Measurements from ENCODE around the gene KLF6. TPM values are rescaled to one million over a fixed set of nuclear protein-coding genes. Genes with fewer than 3 reads are reported as not detected.

KLF6 gene
- total and polyA plus RNA-seq, 2 of the 4 experiments (the other 2 are of a cell fraction), result 69.0 to 123 TPM

DNA sequence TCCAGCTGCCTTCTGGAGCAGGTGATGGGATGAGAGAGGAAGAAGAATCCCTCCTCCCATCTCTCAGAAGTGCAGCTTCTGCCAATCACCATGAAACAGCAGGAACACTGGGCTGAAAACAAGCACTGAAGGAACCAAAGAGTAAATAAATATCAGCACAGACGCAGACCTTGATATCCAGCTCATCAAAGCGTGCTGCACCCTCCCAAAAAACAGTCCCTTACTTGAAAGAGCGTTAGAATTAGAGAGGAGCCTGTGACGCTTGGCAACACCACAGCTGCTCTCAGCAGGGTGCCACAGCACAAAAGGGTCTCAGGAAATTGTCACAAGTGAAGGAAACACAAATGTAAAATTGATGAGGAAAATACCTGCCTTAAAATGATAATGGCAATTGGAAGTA, 39.5 kb downstream of the KLF6 start:
- Histone ChIP-seq H4K5ac (ENCODE audit: low read depth, low read length) (no peak overlapping the region), H4K8ac (ENCODE audit: low read depth in 2 of 2, low read length in 2 of 2) (no peak overlapping the region), H2BK5ac (ENCODE audit: low read depth, low read length, poor library complexity, severe bottlenecking) (no peak overlapping the region), H3K27ac (ENCODE audit: insufficient read depth, low read length) (no peak overlapping the region), H4K91ac (ENCODE audit: insufficient read depth, low read depth, low read length) (no peak overlapping the region), H3K4me1 (ENCODE audit: control insufficient read depth, insufficient read depth, low read length) (peaks cover 10% of the 10 kb centered on the region), H2BK15ac (ENCODE audit: low read depth, low read length) (no peak overlapping the region), H3K14ac (replicated peaks; ENCODE audit: low read depth, low read length) (no peak overlapping the region), H3K4me2 (ENCODE audit: low read depth, low read length) (no peak overlapping the region), H3K79me1 (ENCODE audit: low read depth in 1 of 2, low read length in 2 of 2) (no peaks in the 10 kb centered on the region; a peak in 1 of 4 replicates), H3K23ac (ENCODE audit: low read depth, low read length) (no peak overlapping the region), H3K36me3 (ENCODE audit: control insufficient read depth, insufficient read depth, low read length) (no peaks in the 10 kb centered on the region), H3K56ac (ENCODE audit: extremely low read depth, insufficient read depth, low read length) (no peak overlapping the region), H4K20me1 (ENCODE audit: insufficient read depth, low read length) (no peaks in the 10 kb centered on the region), H3K9ac (ENCODE audit: low read depth, low read length) (no peak overlapping the region), H3K4me3 (ENCODE audit: insufficient read depth, low read depth, low read length) (no peak overlapping the region), H3K4ac (ENCODE audit: low read depth, low read length) (no peak overlapping the region), H3K9me3 (ENCODE audit: control insufficient read depth, insufficient read depth, low read length) (no peaks in the 10 kb centered on the region), H2AK9ac (replicated peaks; ENCODE audit: low read depth, low read length, poor library complexity) (no peak overlapping the region), H2BK20ac (ENCODE audit: low read depth, low read length) (no peak overlapping the region), H2AK5ac (ENCODE audit: low read depth, low read length) (no peak overlapping the region), H2AFZ (replicated peaks; ENCODE audit: low read length, poor library complexity) (no peak overlapping the region), H3K18ac (ENCODE audit: low read depth, low read length) (no peak overlapping the region), H2BK120ac (ENCODE audit: low read depth, low read length) (no peak overlapping the region), H3K9me1 (ENCODE audit: insufficient read depth, low read length) (peaks cover 4% of the 10 kb centered on the region; the same call in 1 of the 2 replicates), H3K27me3 (ENCODE audit: control insufficient read depth, insufficient read depth, low read length) (no peaks in the 10 kb centered on the region)
- WGBS, 2 experiments (ENCODE audit: extremely low coverage in 2 of 2, insufficient read length in 1 of 2), result no CpG with 5 or more reads among the region's 4 CpGs
- ATAC-seq (ENCODE audit: low read depth), result no peak
- BruUV-seq (replicated peaks), result no TSS peak
- in situ Hi-C loops (cut with MboI; ENCODE audit: low sequenced_read_pairs), result no loop called here
- POLR2A ChIA-PET (ENCODE audit: unreplicated experiment), result no interaction called here
- no peak for DNase-seq
- dilution Hi-C loops (cut with HindIII; ENCODE audit: low sequenced_read_pairs, unreplicated experiment), result no loop called here
- intact Hi-C loops (cut with micrococcal nuclease), result no loop called here
- no peak for TF ChIP-seq ELK1 (IDR thresholded peaks at IDR 0.05; ENCODE audit: borderline replicate concordance, low read depth, low read length)
- CTCF ChIA-PET, result no interaction called here
